ENCODE results near the gene TIPARP.

- TF ChIP-seq CTCF (conservative IDR thresholded peaks at IDR 0.05; ENCODE audit: low read length), result no peak
- TF ChIP-seq EZH2phosphoT487 (IDR thresholded peaks at IDR 0.05; ENCODE audit: borderline replicate concordance, low read depth, low read length), result no peak
Measured at GRCh38 chr3:156654834-156655233, 19.6 kb upstream of the TIPARP start.

Data from OCI-LY7 (cell line).